ENCODE data around the gene MBOAT7. TPM values are rescaled to one million over a fixed set of nuclear protein-coding genes. Genes with fewer than 3 reads are reported as not detected.
"Not testable (repeated sequence)": the region's sequence is repeated elsewhere in the genome, so short reads cannot be mapped to it uniquely, and the experiment has no call there.

The MBOAT7 gene
- total RNA-seq, 2 experiments from 2014 or later: 56.0 to 61.0 TPM

DNA sequence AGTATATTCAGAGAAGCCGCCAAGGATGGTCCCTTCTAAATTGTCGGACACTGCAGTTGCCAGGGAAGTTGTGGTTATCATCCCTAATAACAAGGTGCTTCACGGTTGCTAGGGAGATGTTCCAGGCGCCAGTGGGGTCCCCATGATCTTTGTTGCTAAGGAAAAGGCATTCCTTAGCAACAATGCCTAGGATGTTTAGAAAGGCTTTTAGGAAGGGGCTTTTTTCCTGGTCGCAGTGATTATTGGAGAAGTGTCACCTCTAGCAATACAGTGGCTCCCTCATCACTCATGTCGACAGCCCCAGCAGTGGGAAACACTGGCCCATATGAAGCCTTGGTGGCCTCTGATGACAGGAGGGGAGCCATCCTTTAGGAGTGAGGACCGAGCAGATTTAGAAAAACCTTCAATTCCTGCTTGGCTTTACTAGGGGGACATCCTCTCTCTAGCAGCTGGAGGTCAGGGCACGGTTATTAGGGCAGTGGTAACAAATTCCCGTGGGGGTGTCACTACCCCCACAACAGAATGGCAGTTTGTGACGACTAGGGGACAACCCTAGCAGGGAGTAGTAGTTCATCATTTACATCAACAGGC lies 10.0 kb downstream of the MBOAT7 start:
- ChIA-PET CTCF (interaction anchor here (0.5 to 0.9 kb wide), 2 partner anchors 10 to 282 kb away, joined by 3 read pairs; partner anchors contain the start of gene MBOAT7), POLR2A (no interaction called here)
- H3K4me3 Mint-ChIP-seq: no peak overlapping the region
- H3K27ac Mint-ChIP-seq: no peak overlapping the region
- H3K27me3 Mint-ChIP-seq: no peaks in the 10 kb centered on the region
- peaks cover 1% of the 10 kb centered on the region for H3K4me1 Mint-ChIP-seq
- no peak for DNase-seq
- H3K9me3 Mint-ChIP-seq: no peaks in the 10 kb centered on the region
- H3K36me3 Mint-ChIP-seq (ENCODE audit: low read depth): peaks cover 11% of the 10 kb centered on the region

GRCh38 chr19:54178581-54179261 lies 10.7 kb downstream of the MBOAT7 start:
- H3K36me3 Mint-ChIP-seq (ENCODE audit: low read depth): peaks cover 6% of the 10 kb centered on the region
- H3K4me1 Mint-ChIP-seq: no peaks in the 10 kb centered on the region
- no peaks in the 10 kb centered on the region for H3K27me3 Mint-ChIP-seq
- H3K4me3 Mint-ChIP-seq: no peak overlapping the region
- peak; percentile 52 for DNase-seq
- H3K9me3 Mint-ChIP-seq: no peaks in the 10 kb centered on the region
- H3K27ac Mint-ChIP-seq: no peak overlapping the region
- CTCF ChIA-PET: interaction anchor here (0.5 to 1.4 kb wide), 3 partner anchors 10 to 281 kb away, joined by 3 read pairs; partner anchors contain the start of gene MBOAT7
- POLR2A ChIA-PET: no interaction called here

- no peaks in the 10 kb centered on the region for H3K27me3 Mint-ChIP-seq
- CTCF ChIA-PET: interaction anchor here (1.2 to 1.3 kb wide), 2 partner anchors 10 to 12 kb away, joined by 3 read pairs; no protein-coding TSS in a partner anchor
- H3K27ac Mint-ChIP-seq: no peak overlapping the region
- peaks cover 2% of the 10 kb centered on the region for H3K4me1 Mint-ChIP-seq
- H3K9me3 Mint-ChIP-seq: no peaks in the 10 kb centered on the region
- POLR2A ChIA-PET: no interaction called here
- no peak for DNase-seq
- H3K4me3 Mint-ChIP-seq: no peak overlapping the region
- peaks cover 5% of the 10 kb centered on the region for H3K36me3 Mint-ChIP-seq (ENCODE audit: low read depth)
These were observed 15.2 kb downstream of the MBOAT7 start for GRCh38 chr19:54173951-54174834.

DNA sequence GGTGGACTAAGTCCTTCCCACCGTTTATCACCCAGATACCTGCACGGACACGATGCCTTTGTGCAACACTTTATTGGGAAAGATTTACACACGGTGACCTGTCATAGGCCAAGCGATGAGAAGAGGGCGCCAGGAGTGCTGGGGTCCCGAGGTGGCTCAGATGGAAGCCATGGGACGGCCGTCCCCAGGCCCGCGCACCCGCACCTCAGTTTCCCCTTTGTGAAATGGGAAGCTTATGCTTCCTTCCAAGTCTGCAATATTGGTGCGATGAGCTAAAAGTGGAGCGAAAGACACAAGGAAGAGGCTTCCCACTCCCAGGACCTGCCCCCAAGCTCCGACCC lies 16.1 kb downstream of the MBOAT7 start:
- H3K9me3 Mint-ChIP-seq: no peaks in the 10 kb centered on the region
- peaks cover 4% of the 10 kb centered on the region for H3K36me3 Mint-ChIP-seq (ENCODE audit: low read depth)
- POLR2A ChIA-PET: no interaction called here
- H3K27ac Mint-ChIP-seq: no peak overlapping the region
- DNase-seq: no peak
- H3K4me1 Mint-ChIP-seq: peaks cover 4% of the 10 kb centered on the region
- CTCF ChIA-PET: interaction anchor here (1.3 kb wide), 1 partner anchor 11 kb away, joined by 3 read pairs; no protein-coding TSS in a partner anchor
- H3K27me3 Mint-ChIP-seq: no peaks in the 10 kb centered on the region
- H3K4me3 Mint-ChIP-seq: no peak overlapping the region

DNA sequence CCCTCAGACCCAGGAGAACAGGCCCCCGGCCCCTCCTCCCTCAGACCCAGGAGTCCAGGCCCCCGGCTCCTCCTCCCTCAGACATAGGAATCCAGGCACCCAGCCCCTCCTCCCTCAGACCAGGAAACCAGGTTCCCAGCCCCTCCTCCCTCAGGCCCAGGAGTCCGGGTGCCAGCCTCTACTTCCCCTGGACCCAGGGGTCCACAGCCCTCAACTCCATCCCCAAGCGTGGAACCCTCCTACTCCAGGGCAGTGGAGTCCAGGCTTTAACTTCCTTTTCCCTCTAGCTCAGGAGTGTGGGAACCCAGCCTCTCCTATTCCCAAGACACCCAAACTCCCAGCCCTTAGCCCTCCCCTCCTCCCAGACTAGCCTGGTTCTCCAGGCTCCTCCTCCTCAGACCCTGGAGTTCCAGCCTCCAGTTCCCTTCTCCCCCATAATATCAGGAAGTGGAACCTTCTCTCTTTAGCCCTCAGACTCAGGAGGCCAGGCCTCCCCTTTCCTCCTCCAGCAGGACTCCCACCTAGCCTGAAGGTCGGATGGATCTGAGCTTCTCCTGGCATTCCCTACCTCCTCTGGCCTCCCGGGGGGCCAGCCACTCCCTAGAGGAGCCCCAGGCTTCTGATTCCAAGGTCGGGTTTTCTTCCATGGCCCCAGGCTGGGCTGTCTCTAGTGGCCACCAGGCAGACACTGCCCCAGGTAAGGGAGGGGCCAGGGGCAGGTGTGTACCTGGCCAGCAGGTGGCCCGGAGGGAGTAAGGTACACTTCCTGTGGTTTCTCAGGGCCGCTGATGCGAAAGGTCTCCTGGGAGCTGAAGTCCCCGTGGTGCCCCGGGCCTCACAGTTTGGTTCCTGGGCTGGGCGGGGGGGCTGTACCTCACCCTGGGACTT lies 16.7 kb downstream of the MBOAT7 start, which contains the start of gene TMC4:
Gene TMC4, minus strand, starts transcription at position 690 of the 888 bp plus-strand sequence. Its CDS starts 43 bp downstream, at position 647.
- no peak within 1 kb of the TSS for H3K27ac Mint-ChIP-seq
- CTCF ChIA-PET: interaction anchor here (1.3 kb wide), 1 partner anchor 12 kb away, joined by 3 read pairs; no protein-coding TSS in a partner anchor
- no peak within 1 kb of the TSS for H3K4me3 Mint-ChIP-seq
- no peaks in the 10 kb centered on the region for H3K9me3 Mint-ChIP-seq
- POLR2A ChIA-PET: no interaction called here
- no peak for DNase-seq
- H3K36me3 Mint-ChIP-seq (ENCODE audit: low read depth): no peaks in the 10 kb centered on the region
- peaks cover 8% of the 10 kb centered on the region for H3K4me1 Mint-ChIP-seq
- H3K27me3 Mint-ChIP-seq: no peaks in the 10 kb centered on the region

DNA sequence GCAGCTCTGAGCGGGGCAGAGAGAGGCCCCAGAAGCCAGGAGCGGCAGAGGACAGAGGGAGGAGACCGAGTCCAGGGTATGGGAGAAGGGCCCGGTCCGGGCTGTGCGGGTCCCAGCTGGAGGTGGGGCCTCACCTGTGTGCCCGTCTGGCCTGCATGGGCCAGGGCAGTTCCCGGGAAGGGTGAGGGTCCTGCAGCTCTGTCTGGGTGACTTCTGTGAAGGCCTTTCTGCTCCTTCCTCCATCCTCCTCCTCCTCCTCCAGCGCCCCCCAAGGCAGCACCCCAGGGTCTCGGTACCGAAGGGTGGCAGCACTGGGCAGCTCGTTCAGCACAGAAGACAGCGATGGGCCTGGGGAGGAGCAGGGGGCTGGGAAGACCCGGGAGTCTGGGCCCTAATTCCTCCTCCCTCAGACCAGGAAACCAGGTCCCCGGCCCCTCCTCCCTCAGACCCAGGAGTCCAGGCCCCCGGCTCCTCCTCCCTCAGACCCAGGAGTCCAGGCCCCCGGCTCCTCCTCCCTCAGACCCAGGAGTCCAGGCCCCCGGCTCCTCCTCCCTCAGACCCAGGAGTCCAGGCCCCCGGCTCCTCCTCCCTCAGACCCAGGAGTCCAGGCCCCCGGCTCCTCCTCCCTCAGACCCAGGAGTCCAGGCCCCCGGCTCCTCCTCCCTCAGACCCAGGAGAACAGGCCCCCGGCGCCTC lies 17.5 kb downstream of the MBOAT7 start:
- H3K4me1 Mint-ChIP-seq; H3K36me3 Mint-ChIP-seq (ENCODE audit: low read depth); H3K27me3 Mint-ChIP-seq; H3K27ac Mint-ChIP-seq; H3K4me3 Mint-ChIP-seq; H3K9me3 Mint-ChIP-seq; POLR2A ChIA-PET; DNase-seq: not testable (repeated sequence)
- CTCF ChIA-PET: interaction anchor here (3.9 kb wide), 1 partner anchor 16 kb away, joined by 27 read pairs; the partner anchor contains the start of gene MBOAT7

- DNase-seq: no peak
- peaks cover 17% of the 10 kb centered on the region for H3K4me1 Mint-ChIP-seq
- ChIA-PET POLR2A (no interaction called here), CTCF (interaction anchor here (0.5 to 3.9 kb wide), 8 partner anchors 10 to 824 kb away, joined by 3 to 27 read pairs (median 5); partner anchors contain the start of genes CNOT3, LENG1 and MBOAT7)
- no peaks in the 10 kb centered on the region for H3K9me3 Mint-ChIP-seq
- no peak overlapping the region for H3K4me3 Mint-ChIP-seq
- no peak overlapping the region for H3K27ac Mint-ChIP-seq
- H3K27me3 Mint-ChIP-seq: no peaks in the 10 kb centered on the region
- H3K36me3 Mint-ChIP-seq (ENCODE audit: low read depth): no peaks in the 10 kb centered on the region
These were observed 20.1 kb downstream of the MBOAT7 start for GRCh38 chr19:54169149-54169740.

- Mint-ChIP-seq H3K4me1 (peaks cover 23% of the 10 kb centered on the region), H3K27me3 (no peaks in the 10 kb centered on the region), H3K27ac (no peak overlapping the region), H3K4me3 (no peak overlapping the region), H3K36me3 (ENCODE audit: low read depth) (no peaks in the 10 kb centered on the region), H3K9me3 (no peaks in the 10 kb centered on the region)
- DNase-seq: peak; percentile 89
- ChIA-PET POLR2A (no interaction called here), CTCF (interaction anchor here (0.5 to 3.9 kb wide), 8 partner anchors 9 to 825 kb away, joined by 3 to 27 read pairs (median 5); partner anchors contain the start of genes CNOT3, LENG1 and MBOAT7)
These were observed 21.0 kb downstream of the MBOAT7 start for GRCh38 chr19:54168174-54168917.

DNA sequence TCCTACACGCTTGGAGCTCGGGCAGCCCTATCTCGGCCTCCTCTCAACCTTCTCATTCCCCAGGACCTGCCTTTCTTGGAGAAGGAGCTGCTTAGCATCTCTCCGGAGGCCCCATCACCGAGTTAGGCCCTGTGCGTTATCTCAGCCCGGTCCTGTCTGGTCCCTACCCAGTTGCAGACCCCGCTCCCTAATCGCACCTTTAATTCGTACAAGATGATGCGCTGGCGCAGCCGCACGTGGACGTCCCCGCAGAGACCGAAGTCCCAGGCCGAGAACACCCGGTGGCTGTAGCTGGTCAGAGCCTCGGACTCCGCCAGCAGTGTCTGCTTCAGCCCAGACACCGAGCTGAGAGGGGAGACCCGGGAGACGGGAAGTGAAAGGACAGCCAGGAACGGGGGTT lies 24.2 kb downstream of the MBOAT7 start:
- Mint-ChIP-seq H3K27ac (no peak overlapping the region), H3K9me3 (no peaks in the 10 kb centered on the region), H3K27me3 (no peaks in the 10 kb centered on the region), H3K4me3 (no peak overlapping the region), H3K4me1 (peaks cover 46% of the 10 kb centered on the region), H3K36me3 (ENCODE audit: low read depth) (peaks cover 3% of the 10 kb centered on the region)
- CTCF ChIA-PET: interaction anchor here (1.1 kb wide), 1 partner anchor 24 kb away, joined by 3 read pairs; the partner anchor contains the start of gene MBOAT7
- POLR2A ChIA-PET: no interaction called here
- DNase-seq: no peak

GRCh38 chr19:54164369-54165068 lies 24.9 kb downstream of the MBOAT7 start:
- peak overlapping the region; percentile 69 for H3K27ac Mint-ChIP-seq
- no peaks in the 10 kb centered on the region for H3K9me3 Mint-ChIP-seq
- POLR2A ChIA-PET: no interaction called here
- H3K27me3 Mint-ChIP-seq: no peaks in the 10 kb centered on the region
- peak; percentile 74 for DNase-seq
- CTCF ChIA-PET: interaction anchor here (0.6 to 1.5 kb wide), 4 partner anchors 19 to 217 kb away, joined by 3 to 4 read pairs (median 4); partner anchors contain the start of gene MBOAT7
- H3K36me3 Mint-ChIP-seq (ENCODE audit: low read depth): peaks cover 3% of the 10 kb centered on the region
- H3K4me1 Mint-ChIP-seq: peaks cover 49% of the 10 kb centered on the region
- H3K4me3 Mint-ChIP-seq: peak overlapping the region; percentile 74
